Gastrocnemius medialis (tissue), 4 donors: ENCODE results near the gene OSM.
A peak's percentile ranks its signal among the peaks of the same experiment; 100 is the strongest.

Experiments
- CTCF ChIP-seq, 5 experiments: fragments of 450-650 bp in 3 of 5; fragments of 200-600 bp in 2 of 5; sonication (generic) in 2 of 5; IDR thresholded peaks in 4 of 5; conservative IDR thresholded peaks in 1 of 5; 1 replicate in 4 of 5; 2 replicates in 1 of 5; pipeline ENCODE4 v1.5.1; 2016 to 2019; ENCODE audit warnings: antibody characterized with exemption in 5 of 5, mild to moderate bottlenecking in 3 of 5, moderate library complexity in 3 of 5
- POLR2A ChIP-seq, 2 donors: fragments of 450-650 bp; IDR thresholded peaks; one replicate each; pipeline ENCODE4 v1.6.1; 2017; ENCODE audit warnings: antibody characterized with exemption in 2 of 2, mild to moderate bottlenecking in 2 of 2, moderate library complexity in 2 of 2

- TF ChIP-seq CTCF (IDR thresholded peaks at IDR 0.05 in 4 of 5, conservative IDR thresholded peaks at IDR 0.05 in 1 of 5) (no peak), POLR2A (IDR thresholded peaks at IDR 0.05) (peak; percentile 13 to 21)
These were observed 717 bp downstream of the OSM start for GRCh38 chr22:30265823-30266444.
